GM12878 (cell line): Measurements from ENCODE around the gene CRYBG3.

Experiments used
- EED ChIP-seq: sonication (generic); IDR thresholded peaks from 2 replicates; pipeline ENCODE4 v1.6.1; 2016; ENCODE audit warnings: antibody characterized with exemption, low read depth
- TAF1 ChIP-seq: IDR thresholded peaks from 2 replicates; pipeline ENCODE4 v1.6.1; 2011; ENCODE audit warnings: mild to moderate bottlenecking, low read depth, low read length, borderline replicate concordance
- TF ChIP-seq, protein P1 (sequence below): IDR thresholded peaks from 2 replicates; pipeline ENCODE4 v1.6.1; 2012; ENCODE audit warnings: improper control_type of control experiment, low read depth, low read length; ENCODE audit not compliant: insufficient replicate concordance

DNA sequence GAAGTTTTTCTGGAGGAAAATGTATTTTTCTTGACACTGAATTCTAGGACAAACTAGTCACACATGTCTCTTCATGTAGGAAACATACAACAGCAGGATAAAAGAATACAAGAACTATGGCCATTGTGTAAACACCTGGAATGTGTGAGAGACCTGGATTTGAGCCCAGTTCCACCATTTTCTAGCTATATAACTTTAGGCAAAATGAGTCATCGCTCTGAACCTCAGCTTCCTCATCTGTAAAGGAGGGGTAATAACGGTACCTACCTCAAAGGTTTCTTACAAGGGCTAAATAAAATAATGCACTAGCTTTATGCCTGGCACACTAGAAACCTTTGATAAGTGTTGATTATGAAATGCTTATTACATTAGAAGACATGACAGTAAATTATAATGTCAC, 92.6 kb downstream of the CRYBG3 start:
- TF ChIP-seq, protein P1, sequence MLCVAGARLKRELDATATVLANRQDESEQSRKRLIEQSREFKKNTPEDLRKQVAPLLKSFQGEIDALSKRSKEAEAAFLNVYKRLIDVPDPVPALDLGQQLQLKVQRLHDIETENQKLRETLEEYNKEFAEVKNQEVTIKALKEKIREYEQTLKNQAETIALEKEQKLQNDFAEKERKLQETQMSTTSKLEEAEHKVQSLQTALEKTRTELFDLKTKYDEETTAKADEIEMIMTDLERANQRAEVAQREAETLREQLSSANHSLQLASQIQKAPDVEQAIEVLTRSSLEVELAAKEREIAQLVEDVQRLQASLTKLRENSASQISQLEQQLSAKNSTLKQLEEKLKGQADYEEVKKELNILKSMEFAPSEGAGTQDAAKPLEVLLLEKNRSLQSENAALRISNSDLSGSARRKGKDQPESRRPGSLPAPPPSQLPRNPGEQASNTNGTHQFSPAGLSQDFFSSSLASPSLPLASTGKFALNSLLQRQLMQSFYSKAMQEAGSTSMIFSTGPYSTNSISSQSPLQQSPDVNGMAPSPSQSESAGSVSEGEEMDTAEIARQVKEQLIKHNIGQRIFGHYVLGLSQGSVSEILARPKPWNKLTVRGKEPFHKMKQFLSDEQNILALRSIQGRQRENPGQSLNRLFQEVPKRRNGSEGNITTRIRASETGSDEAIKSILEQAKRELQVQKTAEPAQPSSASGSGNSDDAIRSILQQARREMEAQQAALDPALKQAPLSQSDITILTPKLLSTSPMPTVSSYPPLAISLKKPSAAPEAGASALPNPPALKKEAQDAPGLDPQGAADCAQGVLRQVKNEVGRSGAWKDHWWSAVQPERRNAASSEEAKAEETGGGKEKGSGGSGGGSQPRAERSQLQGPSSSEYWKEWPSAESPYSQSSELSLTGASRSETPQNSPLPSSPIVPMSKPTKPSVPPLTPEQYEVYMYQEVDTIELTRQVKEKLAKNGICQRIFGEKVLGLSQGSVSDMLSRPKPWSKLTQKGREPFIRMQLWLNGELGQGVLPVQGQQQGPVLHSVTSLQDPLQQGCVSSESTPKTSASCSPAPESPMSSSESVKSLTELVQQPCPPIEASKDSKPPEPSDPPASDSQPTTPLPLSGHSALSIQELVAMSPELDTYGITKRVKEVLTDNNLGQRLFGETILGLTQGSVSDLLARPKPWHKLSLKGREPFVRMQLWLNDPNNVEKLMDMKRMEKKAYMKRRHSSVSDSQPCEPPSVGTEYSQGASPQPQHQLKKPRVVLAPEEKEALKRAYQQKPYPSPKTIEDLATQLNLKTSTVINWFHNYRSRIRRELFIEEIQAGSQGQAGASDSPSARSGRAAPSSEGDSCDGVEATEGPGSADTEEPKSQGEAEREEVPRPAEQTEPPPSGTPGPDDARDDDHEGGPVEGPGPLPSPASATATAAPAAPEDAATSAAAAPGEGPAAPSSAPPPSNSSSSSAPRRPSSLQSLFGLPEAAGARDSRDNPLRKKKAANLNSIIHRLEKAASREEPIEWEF = no peak
- no peak for TF ChIP-seq EED
- no peak for TF ChIP-seq TAF1
